B cell (primary cell): Measurements from ENCODE around the gene XIRP2.

Experiments
- EZH2 ChIP-seq: IDR thresholded peaks from 2 replicates; pipeline ENCODE4 v1.6.1; 2012; ENCODE audit warnings: borderline replicate concordance, low read depth, mild to moderate bottlenecking, moderate library complexity, low read length; ENCODE audit not compliant: insufficient read depth, poor library complexity, severe bottlenecking
- TF ChIP-seq, protein P1 (sequence below): fragments of 200-600 bp; IDR thresholded peaks from one replicate; pipeline ENCODE4 v1.8.0; 2022; ENCODE audit warnings: antibody characterized with exemption, mild to moderate bottlenecking

DNA sequence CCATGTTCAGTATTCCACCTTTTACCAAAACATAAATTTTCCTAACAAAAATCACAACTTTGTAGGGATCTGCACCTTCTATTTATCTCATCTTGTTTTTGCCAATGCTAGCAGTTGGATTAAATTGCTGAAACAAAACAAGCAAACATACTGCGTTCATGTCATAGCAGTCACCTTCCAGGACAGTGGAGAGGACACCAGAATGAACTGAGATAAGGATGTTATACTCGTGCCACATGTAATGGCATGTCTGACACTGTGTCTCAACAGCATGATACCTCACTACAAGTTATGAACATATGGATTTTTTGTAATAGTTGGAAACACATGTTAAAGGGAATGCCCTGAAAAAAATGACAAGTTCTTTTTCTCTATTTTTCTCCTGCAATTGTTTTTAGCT lies 245.3 kb downstream of the XIRP2 start:
- TF ChIP-seq, protein P1, sequence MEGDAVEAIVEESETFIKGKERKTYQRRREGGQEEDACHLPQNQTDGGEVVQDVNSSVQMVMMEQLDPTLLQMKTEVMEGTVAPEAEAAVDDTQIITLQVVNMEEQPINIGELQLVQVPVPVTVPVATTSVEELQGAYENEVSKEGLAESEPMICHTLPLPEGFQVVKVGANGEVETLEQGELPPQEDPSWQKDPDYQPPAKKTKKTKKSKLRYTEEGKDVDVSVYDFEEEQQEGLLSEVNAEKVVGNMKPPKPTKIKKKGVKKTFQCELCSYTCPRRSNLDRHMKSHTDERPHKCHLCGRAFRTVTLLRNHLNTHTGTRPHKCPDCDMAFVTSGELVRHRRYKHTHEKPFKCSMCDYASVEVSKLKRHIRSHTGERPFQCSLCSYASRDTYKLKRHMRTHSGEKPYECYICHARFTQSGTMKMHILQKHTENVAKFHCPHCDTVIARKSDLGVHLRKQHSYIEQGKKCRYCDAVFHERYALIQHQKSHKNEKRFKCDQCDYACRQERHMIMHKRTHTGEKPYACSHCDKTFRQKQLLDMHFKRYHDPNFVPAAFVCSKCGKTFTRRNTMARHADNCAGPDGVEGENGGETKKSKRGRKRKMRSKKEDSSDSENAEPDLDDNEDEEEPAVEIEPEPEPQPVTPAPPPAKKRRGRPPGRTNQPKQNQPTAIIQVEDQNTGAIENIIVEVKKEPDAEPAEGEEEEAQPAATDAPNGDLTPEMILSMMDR = no peak
- TF ChIP-seq EZH2 = no peak
